ENCODE results near the gene CFAP58. TPM values are rescaled to one million over a fixed set of nuclear protein-coding genes. Genes with fewer than 3 reads are reported as not detected.
"Not testable (repeated sequence)": the region's sequence is repeated elsewhere in the genome, so short reads cannot be mapped to it uniquely, and the experiment has no call there.

Gene CFAP58
- total RNA-seq, 1 donor from 2014 or later: 3.0 TPM

GRCh38 chr10:104433669-104434068, 80.0 kb downstream of the CFAP58 start:
- no peak for DNase-seq (ENCODE audit: low read depth in 2 of 2)

GRCh38 chr10:104434601-104435000, 81.0 kb downstream of the CFAP58 start:
- no peak for DNase-seq (ENCODE audit: low read depth in 2 of 2)

- no peak for DNase-seq (ENCODE audit: low read depth in 2 of 2)
These were observed 82.2 kb downstream of the CFAP58 start for GRCh38 chr10:104435822-104436221.

DNA sequence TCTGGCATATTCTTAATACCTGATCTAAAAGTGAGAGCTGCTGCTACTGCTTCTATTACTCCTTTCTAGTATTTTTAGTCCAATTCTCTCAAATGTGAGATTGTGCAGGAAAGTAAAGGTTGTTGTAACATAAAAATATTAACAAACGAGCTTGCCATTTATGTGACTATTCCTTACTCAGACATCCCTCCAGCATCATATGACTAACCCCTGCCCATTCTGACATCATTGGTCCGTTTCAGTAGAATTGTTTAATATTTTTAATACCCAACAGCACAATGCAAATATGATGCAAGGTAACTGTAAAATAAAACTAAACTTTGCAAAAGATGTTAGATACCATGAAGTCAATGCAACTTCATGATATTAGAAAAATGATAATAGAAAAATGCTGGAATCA, 83.6 kb downstream of the CFAP58 start:
- no peak for DNase-seq (ENCODE audit: low read depth in 2 of 2)

- DNase-seq (ENCODE audit: low read depth in 2 of 2): no peak
These were observed 86.6 kb downstream of the CFAP58 start for GRCh38 chr10:104440221-104440620.

DNA sequence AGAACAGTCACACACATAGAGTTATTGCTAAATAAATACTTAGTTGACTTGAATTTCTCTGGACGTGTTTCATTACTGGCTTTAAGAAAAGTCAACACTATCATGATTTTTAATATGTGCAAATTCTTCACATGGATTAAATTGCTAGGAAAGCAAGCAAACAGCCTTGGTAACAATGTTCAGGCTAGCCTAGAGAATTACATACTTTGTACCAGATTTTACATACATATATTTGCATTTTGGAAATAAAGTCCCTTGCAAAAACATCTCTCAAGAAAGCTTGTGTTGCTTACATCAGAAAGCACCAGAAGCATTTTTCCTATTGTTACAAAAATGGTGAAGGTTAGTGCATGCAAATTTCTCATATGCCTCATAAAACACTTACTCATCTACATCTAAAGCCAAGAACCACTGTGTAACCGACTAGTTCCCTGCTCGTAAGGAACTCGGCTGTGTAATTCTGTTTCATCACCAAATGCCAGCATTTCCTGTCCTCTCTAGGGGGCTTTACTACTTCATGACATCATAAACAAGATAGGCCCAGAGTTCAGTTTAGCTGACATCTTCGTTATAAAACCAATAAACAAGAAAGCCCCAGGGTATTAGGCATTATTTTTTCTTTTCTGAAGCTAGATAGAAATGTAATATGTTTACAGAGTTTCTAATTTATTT, 87.8 kb downstream of the CFAP58 start:
- DNase-seq (ENCODE audit: low read depth in 2 of 2): peak in 1 of 2 donors; percentile 21

DNA sequence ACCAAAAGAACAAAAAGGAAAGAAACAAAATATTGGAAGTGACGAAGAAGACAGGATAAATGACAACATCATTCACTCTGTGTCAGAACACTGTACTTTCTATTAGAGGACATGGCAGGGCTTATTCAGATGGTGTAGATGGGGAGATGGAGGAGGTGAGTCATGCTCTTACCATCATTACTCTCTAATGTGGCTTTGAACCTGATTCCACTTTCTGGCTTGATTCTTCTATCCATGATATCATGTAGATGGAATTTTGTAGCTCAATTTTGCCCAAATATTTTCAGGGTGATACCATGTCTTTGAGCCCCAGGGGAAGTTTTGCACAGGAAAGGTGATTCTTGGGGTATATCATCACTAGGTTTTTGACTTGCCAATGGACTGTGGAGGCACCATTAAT, 91.7 kb downstream of the CFAP58 start:
- DNase-seq (ENCODE audit: low read depth in 2 of 2): no peak

- DNase-seq (ENCODE audit: low read depth in 2 of 2): no peak
These were observed 92.5 kb downstream of the CFAP58 start for GRCh38 chr10:104446151-104446550.

GRCh38 chr10:104447331-104447730, 93.7 kb downstream of the CFAP58 start:
- no peak for DNase-seq (ENCODE audit: low read depth in 2 of 2)

DNA sequence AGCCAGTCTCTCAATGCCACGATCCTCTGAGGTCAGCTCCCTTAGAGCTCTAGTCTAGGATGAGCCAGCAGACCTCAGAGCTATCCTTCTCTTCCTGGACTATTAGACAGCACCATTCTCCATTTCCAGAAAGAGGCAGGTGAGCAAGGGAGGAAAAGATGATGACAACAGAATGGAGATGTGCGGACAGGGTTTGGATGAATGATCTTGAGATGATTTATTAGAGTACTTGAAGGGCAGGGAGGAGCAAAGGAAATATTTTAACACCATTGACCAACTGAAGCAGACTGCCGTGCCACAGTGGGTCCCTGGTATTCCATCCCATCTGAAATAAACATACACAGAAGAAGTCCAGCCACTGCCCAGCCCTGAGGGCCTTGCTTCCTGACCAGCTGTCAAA, 94.3 kb downstream of the CFAP58 start:
- no peak for DNase-seq (ENCODE audit: low read depth in 2 of 2)

GRCh38 chr10:104449391-104449790, 95.8 kb downstream of the CFAP58 start:
- DNase-seq (ENCODE audit: low read depth in 2 of 2): no peak

GRCh38 chr10:104450490-104450889, 96.9 kb downstream of the CFAP58 start:
- DNase-seq (ENCODE audit: low read depth in 2 of 2): no peak

DNA sequence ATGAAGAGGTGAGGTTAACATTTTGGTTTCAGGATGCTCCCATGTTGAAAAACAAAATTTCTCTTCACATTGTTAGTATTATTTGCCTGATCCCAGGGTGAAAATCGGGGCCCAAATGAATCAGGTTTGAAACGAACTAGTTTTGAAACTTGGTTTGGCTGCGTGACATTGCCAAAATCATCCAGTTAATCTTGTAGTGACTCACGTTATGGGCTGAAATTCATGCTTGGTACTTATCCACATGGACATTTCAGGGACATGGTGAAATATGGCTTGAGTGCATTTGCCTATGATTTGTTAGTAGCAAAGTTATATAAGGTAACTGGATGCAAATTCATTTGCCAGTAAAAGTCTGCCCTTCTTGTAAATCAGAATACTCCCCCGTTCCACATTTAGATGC, 97.3 kb downstream of the CFAP58 start:
- DNase-seq (ENCODE audit: low read depth in 2 of 2): no peak

- DNase-seq (ENCODE audit: low read depth in 2 of 2): no peak
These were observed 99.3 kb downstream of the CFAP58 start for GRCh38 chr10:104452977-104453376.

DNA sequence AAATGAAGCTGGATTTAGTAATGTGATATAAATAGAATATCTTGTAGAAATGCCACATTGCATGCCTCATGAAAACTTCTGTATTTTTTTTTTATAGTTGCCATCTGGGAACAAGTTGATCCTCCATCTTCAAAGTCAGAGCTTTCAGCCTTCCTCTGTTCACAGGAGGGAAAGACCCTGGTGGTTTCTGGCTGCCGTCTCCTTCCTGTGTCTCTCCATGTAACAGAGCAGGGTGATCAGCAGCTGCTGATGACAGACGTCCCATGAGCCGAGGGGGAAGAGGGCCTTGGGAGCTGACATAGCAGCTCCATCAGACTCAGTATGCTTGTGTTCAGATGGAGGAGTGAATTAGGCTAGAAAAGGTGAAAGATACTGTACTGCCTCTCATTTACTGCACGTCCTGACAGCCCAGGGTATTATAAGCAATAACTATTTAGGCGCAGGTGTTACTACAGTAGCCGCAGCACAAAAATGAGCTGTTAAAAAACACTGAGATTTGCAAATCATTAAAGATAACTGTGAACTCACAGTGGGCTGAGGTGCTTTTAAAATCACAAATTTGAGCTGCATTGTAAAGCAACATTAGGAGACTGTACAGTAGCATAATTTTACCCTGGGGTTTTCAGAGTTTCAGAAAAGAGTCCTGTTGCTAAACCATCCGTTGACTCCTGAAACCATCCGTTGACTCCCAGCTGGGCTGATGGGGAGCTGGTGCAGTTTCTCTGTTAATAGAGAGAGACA, 103.3 kb downstream of the CFAP58 start:
- DNase-seq (ENCODE audit: low read depth in 2 of 2): no peak

GRCh38 chr10:104457543-104457828, 103.9 kb downstream of the CFAP58 start:
- DNase-seq (ENCODE audit: low read depth in 2 of 2): no peak

DNA sequence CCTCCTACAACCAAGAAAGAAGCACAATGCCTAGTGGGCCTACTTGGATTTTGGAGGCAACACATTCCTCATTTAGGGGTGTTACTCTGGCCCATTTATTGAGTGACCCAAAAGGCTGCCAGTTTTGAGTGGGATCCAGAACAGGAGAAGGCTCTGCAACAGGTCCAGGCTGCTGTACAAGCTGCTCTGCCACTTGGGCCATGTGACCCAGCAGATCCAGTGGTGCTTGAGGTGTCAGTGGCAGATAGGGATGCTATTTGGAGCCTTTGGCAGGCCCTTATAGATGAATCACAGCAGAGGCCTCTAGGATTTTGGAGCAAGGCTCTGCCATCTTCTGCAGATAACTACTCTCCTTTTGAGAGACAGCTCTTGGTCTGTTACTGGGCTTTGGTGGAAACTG, 111.9 kb downstream of the CFAP58 start:
- not testable (repeated sequence) for DNase-seq (ENCODE audit: low read depth in 2 of 2)

DNA sequence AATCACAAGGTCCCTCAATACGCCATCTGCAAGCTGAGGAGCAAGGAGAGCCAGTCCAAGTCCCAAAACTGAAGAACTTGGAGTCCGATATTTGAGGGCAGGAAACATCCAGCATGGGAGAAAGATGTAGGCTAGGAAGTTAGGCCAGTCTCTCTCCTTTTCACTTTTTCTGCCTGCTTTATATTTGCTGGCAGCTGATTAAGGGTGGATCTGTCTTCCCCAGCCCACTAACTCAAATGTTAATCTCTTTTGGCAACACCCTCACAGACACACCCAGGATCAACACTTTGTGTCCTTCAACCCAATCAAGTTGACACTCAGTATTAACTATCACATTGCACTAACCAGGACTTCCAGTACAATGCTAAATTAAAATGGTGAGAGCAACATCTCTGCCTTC, 115.2 kb downstream of the CFAP58 start:
- DNase-seq (ENCODE audit: low read depth in 2 of 2): not testable (repeated sequence)

GRCh38 chr10:104472505-104472904, 118.9 kb downstream of the CFAP58 start:
- DNase-seq (ENCODE audit: low read depth in 2 of 2): no peak

DNA sequence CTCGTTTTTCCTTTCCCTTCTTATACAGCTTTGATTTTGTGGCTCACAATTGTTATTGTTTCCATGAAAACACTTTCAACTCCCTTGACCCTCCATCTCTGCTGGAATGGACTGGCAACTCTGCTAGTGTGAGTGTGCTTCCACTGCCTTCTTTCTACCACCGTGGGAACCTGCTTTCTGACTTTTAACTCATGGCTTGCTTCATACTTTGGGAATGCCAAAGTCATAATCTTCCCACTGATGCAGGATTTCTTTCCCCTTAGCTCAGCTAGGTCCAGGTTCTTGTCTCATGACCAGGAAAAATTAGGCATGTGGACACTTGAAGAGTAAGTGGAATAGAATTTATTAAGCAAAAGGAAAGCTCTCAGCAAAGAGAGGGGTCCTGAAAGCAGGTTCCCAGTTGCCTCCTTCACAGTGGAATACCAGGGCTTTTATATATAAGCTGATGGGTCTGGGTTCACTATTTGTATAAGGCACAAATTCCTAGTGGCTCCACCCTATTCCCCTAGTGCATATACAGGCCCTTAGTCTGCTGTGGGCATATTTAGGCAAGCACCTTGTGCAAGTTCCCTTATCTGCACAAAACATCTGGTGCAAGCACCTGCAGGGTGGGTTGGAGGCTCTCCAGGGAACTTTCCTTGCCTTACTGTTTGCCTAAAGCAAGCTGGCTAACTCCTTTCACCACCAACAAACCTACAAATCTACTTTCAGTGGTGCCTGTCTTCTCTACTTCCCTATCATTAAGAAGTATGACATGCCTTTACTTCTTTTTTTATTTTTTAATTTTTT, 119.5 kb downstream of the CFAP58 start:
- no peak for DNase-seq (ENCODE audit: low read depth in 2 of 2)

- DNase-seq (ENCODE audit: low read depth in 2 of 2): no peak
These were observed 124.7 kb downstream of the CFAP58 start for GRCh38 chr10:104478380-104478779.

GRCh38 chr10:104479906-104480593, 126.4 kb downstream of the CFAP58 start:
- no peak for DNase-seq (ENCODE audit: low read depth in 2 of 2)
